Neural progenitor cell (in vitro differentiated cells): Measurements from ENCODE around the gene MTCL1.

Source experiments
- EZH2phosphoT487 ChIP-seq: fragments of 200-600 bp; sonication (generic); IDR thresholded peaks from 2 replicates; pipeline ENCODE4 v1.6.1; 2017; ENCODE audit warnings: antibody characterized with exemption
- TF ChIP-seq, protein P1 (sequence below): fragments of 200-600 bp; sonication (generic); IDR thresholded peaks from 2 replicates; pipeline ENCODE4 v1.5.1; 2017; ENCODE audit warnings: antibody characterized with exemption, mild to moderate bottlenecking

DNA sequence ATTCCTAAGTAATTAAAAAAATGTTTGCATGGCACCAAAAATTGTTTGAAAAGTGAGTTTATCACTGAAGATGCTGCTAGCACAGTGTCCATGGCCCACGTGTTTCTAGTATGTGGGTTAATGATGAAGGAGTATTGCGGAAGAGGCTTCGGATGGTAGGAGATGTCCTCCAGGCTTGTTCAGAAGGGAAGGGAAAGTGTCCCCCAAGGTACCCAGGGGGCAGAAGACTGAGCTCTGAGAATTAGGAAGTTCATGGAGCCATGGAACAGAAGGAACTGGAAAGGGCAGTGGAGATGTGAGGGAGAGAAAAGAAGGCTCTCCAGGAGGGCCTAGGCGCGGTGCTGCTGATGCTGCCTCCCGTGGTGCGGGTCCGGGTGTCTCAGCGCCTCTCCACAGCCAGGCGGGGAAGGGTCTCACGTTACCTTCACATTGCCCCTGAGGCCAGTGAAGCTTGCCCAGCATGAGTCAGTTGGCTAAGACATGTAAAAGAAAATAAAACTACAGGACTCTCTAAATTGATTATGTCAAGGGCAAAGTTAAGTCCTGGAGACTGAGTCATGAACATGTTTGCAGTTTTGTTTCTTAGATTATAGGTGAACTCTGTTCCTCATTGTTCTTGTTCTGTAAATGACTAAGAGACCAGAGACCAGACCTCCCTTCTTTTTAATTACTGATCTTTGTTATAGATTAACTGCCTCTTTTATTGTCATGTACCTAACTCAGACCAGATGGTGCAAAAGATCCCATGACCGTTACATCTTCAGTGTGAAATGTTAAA is 89.0 kb downstream of the MTCL1 start:
- TF ChIP-seq, protein P1, sequence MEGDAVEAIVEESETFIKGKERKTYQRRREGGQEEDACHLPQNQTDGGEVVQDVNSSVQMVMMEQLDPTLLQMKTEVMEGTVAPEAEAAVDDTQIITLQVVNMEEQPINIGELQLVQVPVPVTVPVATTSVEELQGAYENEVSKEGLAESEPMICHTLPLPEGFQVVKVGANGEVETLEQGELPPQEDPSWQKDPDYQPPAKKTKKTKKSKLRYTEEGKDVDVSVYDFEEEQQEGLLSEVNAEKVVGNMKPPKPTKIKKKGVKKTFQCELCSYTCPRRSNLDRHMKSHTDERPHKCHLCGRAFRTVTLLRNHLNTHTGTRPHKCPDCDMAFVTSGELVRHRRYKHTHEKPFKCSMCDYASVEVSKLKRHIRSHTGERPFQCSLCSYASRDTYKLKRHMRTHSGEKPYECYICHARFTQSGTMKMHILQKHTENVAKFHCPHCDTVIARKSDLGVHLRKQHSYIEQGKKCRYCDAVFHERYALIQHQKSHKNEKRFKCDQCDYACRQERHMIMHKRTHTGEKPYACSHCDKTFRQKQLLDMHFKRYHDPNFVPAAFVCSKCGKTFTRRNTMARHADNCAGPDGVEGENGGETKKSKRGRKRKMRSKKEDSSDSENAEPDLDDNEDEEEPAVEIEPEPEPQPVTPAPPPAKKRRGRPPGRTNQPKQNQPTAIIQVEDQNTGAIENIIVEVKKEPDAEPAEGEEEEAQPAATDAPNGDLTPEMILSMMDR = no peak
- TF ChIP-seq EZH2phosphoT487 = no peak
